A673 (cell line): ENCODE measurements around the gene ACSBG1.

Source experiments
- CTCF ChIP-seq: fragments of 300-800, 200-600 bp; sonication (generic); conservative IDR thresholded peaks from 2 replicates; pipeline ENCODE4 v1.5.1; 2017; ENCODE audit warnings: low read depth, mild to moderate bottlenecking, antibody characterized with exemption, low read length, moderate library complexity, mixed read lengths
- EZH2 ChIP-seq: fragments of 200-600 bp; sonication (generic); IDR thresholded peaks from 2 replicates; pipeline ENCODE4 v1.6.1; 2017; ENCODE audit warnings: borderline replicate concordance, low read depth, mild to moderate bottlenecking, mixed read lengths, antibody characterized with exemption, low read length; ENCODE audit not compliant: poor library complexity, severe bottlenecking

- TF ChIP-seq CTCF (no peak), EZH2 (no peak)
These were observed 2.1 kb upstream of the ACSBG1 start for GRCh38 chr15:78236491-78236890.
